Amygdala (tissue), 56 donors: ENCODE data around the gene WNT3A.
"Not testable (repeated sequence)": the region's sequence is repeated elsewhere in the genome, so short reads cannot be mapped to it uniquely, and the experiment has no call there.

Experiments used
- DNase-seq, 56 donors: peaks; one replicate each; lab custom pipeline; 2025; lab: John Stamatoyannopoulos, UW

Gene WNT3A

GRCh38 chr1:228010921-228011320 is 4.1 kb downstream of the WNT3A start:
- no peak for DNase-seq

- DNase-seq: no peak
Observed at GRCh38 chr1:228011721-228012311, 5.0 kb downstream of the WNT3A start.

- no peak for DNase-seq
Observed at GRCh38 chr1:228012555-228012954, 5.8 kb downstream of the WNT3A start.

GRCh38 chr1:228013131-228013934 is 6.5 kb downstream of the WNT3A start:
- DNase-seq: no peak

- DNase-seq: peak in 12 of 56 donors; percentile 6 to 48 (median 14)
Observed at GRCh38 chr1:228013935-228014930, 7.4 kb downstream of the WNT3A start.

GRCh38 chr1:228015276-228016180 is 8.7 kb downstream of the WNT3A start:
- no peak for DNase-seq

- no peak for DNase-seq
Observed at GRCh38 chr1:228016181-228016510, 9.3 kb downstream of the WNT3A start.

GRCh38 chr1:228016653-228017355 is 10.0 kb downstream of the WNT3A start:
- DNase-seq: no peak

- DNase-seq: no peak
Observed at GRCh38 chr1:228017356-228018124, 10.7 kb downstream of the WNT3A start.

GRCh38 chr1:228018125-228018398 is 11.3 kb downstream of the WNT3A start:
- no peak for DNase-seq

GRCh38 chr1:228018961-228019721 is 12.3 kb downstream of the WNT3A start:
- DNase-seq: no peak

- DNase-seq: not testable (repeated sequence)
Observed at GRCh38 chr1:228019722-228020083, 12.9 kb downstream of the WNT3A start.

- DNase-seq: no peak
Observed at GRCh38 chr1:228020686-228021354, 14.0 kb downstream of the WNT3A start.

- peak in 2 of 56 donors; percentile 2 to 51 for DNase-seq
Observed at GRCh38 chr1:228021355-228022030, 14.7 kb downstream of the WNT3A start.

- DNase-seq: no peak
Observed at GRCh38 chr1:228022571-228023293, 15.9 kb downstream of the WNT3A start.

GRCh38 chr1:228023294-228023639 is 16.5 kb downstream of the WNT3A start:
- no peak for DNase-seq
